Eye (tissue), 1 donor: ENCODE data around the gene DIO2.
A peak's percentile ranks its signal among the peaks of the same experiment; 100 is the strongest.

Source experiments
- DNase-seq: peaks from one replicate; pipeline ENCODE4 v3.0.0-alpha.2; 2015

Gene DIO2

DNA sequence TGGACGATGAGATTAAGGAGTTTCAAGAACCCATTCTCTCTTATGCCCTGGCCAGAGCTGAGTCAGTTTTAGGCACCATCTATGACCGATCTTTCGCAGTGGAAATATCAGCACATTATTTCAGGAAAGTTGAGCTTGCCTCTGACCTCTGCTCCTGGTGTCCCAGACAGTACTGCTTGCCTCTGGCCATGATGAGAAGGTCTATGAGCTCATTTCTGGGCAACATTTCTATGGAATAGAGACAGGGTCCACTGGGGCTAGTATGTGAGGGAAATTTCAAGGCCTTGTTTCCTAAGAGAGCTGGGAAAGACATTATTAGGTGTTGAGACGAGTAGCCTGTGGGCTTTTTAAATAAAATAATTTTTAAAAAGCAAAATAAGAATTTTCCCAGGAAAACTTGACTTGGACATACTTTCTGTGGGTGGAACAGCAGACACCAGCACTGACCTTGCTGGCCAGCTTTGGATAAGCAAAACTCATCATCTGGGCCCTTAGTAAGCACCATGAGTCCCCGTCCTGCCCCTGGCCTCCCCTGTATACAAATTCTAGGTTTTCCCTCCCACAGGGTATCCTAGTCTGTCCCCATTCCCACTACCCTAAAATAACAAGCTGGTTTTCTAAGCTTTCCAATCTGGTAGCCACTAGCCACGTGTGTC is 43.4 kb downstream of the DIO2 start:
- DNase-seq: no peak

DNA sequence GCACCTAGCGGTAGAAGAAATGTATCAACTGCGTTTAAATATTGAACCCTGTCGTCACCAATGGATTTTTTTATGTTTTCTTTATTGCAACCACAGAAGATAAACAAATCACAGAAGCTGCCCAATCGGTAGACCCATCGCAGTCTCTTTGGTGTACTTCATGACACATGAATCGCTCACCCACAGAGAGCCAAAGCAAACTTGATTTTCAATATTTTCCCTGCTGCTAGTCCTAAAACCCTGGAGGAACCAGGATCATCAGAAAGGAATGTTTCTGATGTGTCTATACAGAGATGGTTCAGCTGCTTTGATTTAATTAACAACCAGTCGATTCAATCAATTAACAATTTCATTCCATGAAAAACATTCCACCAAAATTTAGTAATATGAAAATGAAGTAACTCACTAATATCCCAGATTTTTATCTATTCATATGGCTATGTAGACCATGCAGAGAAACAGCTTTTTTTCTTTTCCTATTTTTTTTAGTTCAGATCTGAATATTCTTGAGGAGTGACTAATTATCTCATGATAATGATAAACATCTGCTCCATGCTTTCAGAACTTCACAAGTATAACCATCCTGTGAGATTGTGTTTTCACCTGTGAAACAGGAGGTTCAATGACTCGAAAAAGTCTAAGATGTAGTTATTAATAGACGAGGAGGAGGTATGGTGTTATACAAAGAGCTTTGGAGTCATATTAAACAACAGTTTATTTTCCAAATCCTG is 46.1 kb downstream of the DIO2 start:
- DNase-seq: no peak

DNA sequence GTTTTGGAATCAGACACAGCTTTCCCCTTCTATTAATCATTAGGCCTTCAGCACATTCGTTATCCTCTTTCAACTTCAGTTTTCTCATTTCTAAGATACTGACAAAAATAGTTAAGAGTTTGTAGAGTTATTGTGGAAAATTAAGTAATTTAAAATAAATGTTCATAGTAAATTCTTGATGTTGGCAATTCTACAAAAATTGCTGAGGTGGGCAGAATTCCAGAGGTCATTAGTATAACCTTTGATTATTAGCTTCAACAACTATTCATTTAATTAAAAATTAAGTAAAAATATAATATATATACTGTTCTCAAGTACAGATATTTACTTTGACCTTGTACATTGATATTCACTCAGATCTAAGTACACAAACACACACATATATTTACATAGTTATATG is 58.5 kb downstream of the DIO2 start:
- no peak for DNase-seq

DNA sequence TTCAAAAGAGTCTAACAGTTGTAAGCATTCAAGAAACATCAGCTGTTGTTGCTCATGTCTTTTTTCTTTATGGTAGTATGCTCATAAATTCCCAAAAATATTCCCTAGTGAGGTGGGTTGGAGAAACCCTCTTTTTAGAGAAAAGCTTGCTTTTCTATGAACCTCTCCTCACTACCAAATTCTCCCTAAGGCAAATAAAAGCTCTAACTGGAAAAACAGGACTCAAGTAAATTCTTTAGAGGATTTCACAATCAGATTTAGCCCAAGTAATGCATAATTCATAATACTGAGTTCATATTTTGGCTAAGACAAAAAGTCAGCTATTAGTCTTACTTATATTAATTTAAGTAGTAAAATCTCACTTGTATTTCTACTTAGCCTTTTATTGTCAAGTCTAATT is 59.1 kb downstream of the DIO2 start:
- DNase-seq: peak; percentile 7

DNA sequence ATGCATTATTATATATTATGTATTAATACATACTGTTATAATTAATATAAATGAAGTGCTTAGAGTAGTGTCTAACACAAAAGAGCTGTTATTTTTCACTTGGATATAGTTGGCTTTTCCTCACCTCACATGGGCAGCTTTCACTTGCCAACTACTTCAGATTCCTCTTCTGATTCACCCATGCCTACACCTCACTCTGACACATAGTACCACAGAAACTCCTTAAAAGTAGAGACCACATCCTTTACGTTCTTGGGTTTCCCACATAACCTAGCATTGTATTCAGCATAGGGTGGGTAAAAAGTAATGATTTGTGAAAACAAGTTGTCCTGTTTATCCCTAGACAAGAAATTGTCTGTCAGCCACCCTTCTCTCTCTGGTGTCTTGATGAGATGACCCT is 61.0 kb downstream of the DIO2 start:
- DNase-seq: no peak
